ENCODE data around the gene GLO1.
"Not testable (repeated sequence)": the region's sequence is repeated elsewhere in the genome, so short reads cannot be mapped to it uniquely, and the experiment has no call there.

DNA sequence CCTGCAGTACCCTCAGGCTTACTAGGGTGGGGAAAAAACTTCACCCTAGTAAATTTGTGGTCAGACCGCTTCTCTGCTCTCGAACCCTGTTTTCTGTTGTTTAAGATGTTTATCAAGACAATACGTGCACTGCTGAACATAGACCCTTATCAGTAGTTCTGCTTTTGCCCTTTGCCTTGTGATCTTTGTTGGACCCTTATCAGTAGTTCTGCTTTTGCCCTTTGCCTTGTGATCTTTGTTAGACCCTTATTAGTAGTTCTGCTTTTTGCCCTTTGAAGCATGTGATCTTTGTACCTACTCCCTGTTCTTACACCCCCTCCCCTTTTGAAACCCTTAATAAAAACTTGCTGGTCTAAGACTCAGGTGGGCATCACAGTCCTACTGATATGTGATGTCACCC lies 3.2 kb downstream of the GLO1 start:
- not testable (repeated sequence) for TF ChIP-seq EZH2 (IDR thresholded peaks at IDR 0.05; ENCODE audit: borderline replicate concordance, low read depth, low read length, severe bottlenecking); CTCF (IDR thresholded peaks at IDR 0.05; ENCODE audit: borderline replicate concordance, extremely low read depth, low read length, poor library complexity, severe bottlenecking)
